ENCODE data around the gene MAP2.

The MAP2 gene

DNA sequence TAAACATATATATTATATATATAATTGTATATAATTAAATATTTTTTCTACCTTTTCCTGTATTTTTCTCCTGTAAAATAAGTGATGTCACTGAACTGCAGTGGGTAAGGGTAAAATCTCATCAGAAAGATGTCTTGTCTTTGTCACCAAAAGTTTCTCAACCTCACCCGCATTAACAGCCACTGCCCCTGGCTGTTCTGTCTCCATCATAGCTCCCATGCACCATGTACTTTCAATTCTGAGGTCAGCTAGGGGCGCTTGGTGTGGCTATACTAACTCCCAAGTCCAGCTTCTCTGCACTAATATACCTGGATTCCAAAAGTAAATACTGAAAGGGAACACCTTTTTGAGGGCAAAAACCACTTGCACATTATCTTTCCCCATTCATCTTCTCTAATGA is 46.6 kb downstream of the MAP2 start:
- Histone ChIP-seq H3K9me3 (ENCODE audit: severe bottlenecking) (no peaks in the 10 kb centered on the region), H3K4me3 (ENCODE audit: low read depth, low read length) (no peak overlapping the region), H3K36me3 (no peaks in the 10 kb centered on the region), H3K27me3 (ENCODE audit: insufficient read depth, low read depth, severe bottlenecking) (no peaks in the 10 kb centered on the region), H3K27ac (no peak overlapping the region)
- TF ChIP-seq, protein P1, sequence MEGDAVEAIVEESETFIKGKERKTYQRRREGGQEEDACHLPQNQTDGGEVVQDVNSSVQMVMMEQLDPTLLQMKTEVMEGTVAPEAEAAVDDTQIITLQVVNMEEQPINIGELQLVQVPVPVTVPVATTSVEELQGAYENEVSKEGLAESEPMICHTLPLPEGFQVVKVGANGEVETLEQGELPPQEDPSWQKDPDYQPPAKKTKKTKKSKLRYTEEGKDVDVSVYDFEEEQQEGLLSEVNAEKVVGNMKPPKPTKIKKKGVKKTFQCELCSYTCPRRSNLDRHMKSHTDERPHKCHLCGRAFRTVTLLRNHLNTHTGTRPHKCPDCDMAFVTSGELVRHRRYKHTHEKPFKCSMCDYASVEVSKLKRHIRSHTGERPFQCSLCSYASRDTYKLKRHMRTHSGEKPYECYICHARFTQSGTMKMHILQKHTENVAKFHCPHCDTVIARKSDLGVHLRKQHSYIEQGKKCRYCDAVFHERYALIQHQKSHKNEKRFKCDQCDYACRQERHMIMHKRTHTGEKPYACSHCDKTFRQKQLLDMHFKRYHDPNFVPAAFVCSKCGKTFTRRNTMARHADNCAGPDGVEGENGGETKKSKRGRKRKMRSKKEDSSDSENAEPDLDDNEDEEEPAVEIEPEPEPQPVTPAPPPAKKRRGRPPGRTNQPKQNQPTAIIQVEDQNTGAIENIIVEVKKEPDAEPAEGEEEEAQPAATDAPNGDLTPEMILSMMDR (IDR thresholded peaks at IDR 0.05; ENCODE audit: low read depth, low read length) = no peak
- no peak for DNase-seq

DNA sequence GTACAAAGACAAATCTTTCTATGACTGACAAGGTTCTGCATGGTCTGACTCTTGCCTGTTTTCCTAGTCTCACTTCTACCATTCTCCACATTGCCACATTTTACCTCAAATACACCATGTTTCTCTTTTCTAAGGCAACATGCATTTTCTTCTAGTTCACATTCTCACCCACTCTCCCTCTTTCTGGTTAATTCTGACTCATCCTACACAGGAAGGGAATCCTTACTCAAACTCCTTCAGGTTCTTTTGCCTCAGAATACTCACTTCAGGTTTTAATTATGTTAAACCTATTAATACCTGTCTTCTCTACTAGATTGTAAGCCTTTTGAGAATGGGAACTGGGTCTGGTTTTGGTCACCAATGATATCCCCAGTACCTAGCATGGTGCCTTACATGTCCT is 47.2 kb downstream of the MAP2 start:
- H3K9me3 ChIP-seq (ENCODE audit: severe bottlenecking) = no peaks in the 10 kb centered on the region
- DNase-seq = no peak
- H3K27ac ChIP-seq = no peak overlapping the region
- TF ChIP-seq, protein P1 (IDR thresholded peaks at IDR 0.05; ENCODE audit: low read depth, low read length) = no peak
- H3K27me3 ChIP-seq (ENCODE audit: insufficient read depth, low read depth, severe bottlenecking) = no peaks in the 10 kb centered on the region
- H3K4me3 ChIP-seq (ENCODE audit: low read depth, low read length) = no peak overlapping the region
- H3K36me3 ChIP-seq = no peaks in the 10 kb centered on the region

DNA sequence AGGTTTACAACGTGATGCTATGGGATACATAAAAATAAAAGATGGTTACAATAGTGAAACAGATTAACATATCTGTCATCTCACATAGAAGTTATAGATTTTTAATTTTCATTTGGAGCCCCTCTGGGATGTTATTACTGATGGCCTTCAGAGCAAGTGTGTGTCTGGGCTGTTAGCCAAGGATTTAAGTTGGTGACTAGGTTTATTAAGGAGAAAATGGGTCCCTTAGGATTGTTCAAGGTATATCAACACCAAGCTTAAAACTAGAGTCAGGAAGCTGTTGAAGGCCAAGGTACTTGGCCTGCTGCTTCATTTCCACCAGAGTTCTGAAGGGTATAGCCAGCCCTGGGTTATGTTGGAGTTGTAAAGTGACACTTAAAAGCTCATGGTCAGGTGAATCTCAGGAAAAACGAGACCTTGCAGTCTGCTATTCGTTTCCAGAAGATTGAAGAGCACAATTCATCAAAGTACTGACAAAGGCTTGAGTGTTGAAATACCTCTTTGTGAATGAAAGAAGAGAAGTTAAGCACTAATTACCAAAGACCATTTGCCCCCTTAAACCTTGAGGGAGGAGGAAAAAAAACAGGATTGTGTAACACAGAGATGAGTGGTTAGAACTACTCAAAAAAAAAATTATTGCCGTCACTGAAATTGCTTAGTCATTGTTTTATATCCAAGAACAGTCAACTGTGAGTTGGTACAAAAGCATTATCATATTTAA is 48.4 kb downstream of the MAP2 start:
- H3K4me3 ChIP-seq (ENCODE audit: low read depth, low read length) = no peak overlapping the region
- no peaks in the 10 kb centered on the region for H3K36me3 ChIP-seq
- no peaks in the 10 kb centered on the region for H3K9me3 ChIP-seq (ENCODE audit: severe bottlenecking)
- no peaks in the 10 kb centered on the region for H3K27me3 ChIP-seq (ENCODE audit: insufficient read depth, low read depth, severe bottlenecking)
- no peak for DNase-seq
- no peak overlapping the region for H3K27ac ChIP-seq
- TF ChIP-seq, protein P1 (IDR thresholded peaks at IDR 0.05; ENCODE audit: low read depth, low read length) = no peak

DNA sequence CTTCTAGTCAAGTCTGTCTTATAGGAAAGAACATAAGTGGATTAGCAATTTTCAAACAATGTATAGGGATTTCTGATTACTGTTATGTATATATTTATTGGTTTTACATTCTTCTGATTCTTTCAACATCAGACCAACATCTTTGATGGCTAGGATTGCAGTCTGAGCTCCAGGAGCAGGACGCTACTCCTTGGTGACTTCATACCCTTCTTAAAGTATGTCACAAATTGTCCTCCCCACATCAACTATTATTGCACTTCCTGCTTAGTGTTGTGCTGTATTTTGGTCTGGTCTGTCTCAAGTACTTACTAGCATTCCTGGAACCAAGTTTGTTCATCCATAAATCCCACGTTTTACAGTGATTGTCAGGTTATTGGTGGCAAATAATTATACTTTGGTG is 49.0 kb downstream of the MAP2 start:
- no peaks in the 10 kb centered on the region for H3K27me3 ChIP-seq (ENCODE audit: insufficient read depth, low read depth, severe bottlenecking)
- TF ChIP-seq, protein P1 (IDR thresholded peaks at IDR 0.05; ENCODE audit: low read depth, low read length) = no peak
- no peaks in the 10 kb centered on the region for H3K36me3 ChIP-seq
- H3K9me3 ChIP-seq (ENCODE audit: severe bottlenecking) = no peaks in the 10 kb centered on the region
- no peak overlapping the region for H3K4me3 ChIP-seq (ENCODE audit: low read depth, low read length)
- H3K27ac ChIP-seq = no peak overlapping the region
- no peak for DNase-seq

DNA sequence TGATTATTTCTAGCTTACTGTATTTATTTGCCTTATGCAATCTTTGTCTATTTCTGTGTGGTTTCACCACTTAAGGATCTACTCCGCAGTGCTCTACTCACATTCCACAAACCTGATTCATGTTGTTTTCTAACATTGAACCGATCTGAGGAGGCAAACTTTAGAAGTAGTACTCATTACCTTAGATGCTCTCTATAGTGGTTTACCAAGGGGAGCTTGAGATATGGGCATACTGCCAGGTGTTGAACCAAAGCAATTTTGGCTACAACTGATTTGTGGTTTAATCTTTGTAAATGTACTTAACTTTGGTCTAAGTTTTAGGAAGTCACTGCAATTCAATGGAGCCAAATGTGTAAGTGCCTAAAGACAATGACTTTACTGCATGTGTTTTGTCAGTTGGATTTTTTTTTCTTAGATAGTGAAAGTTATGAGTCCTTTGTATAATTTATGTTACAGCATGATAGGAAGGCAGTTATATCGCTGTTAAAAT is 50.1 kb downstream of the MAP2 start:
- Histone ChIP-seq H3K4me3 (ENCODE audit: low read depth, low read length) (no peak overlapping the region), H3K27ac (no peak overlapping the region), H3K27me3 (ENCODE audit: insufficient read depth, low read depth, severe bottlenecking) (no peaks in the 10 kb centered on the region), H3K36me3 (no peaks in the 10 kb centered on the region), H3K9me3 (ENCODE audit: severe bottlenecking) (no peaks in the 10 kb centered on the region)
- no peak for DNase-seq
- TF ChIP-seq, protein P1 (IDR thresholded peaks at IDR 0.05; ENCODE audit: low read depth, low read length) = no peak

DNA sequence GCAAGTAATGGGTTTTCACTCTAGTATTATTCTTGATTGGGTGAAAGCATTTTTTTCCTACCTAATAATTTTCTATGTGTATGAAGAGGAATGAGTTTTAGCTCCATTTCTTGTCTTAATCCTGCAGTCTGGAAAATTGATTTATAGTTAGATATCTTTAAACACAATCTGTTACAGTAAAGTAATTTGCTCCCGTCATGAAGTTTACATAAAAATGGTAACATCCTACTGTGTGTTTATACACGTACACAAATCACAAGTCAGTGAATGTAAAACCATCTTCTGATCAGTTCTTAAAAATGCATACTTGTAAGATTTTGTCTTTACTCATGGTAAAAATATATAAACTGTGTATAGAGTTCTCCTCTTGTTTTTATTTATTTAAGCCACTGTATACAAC is 51.1 kb downstream of the MAP2 start:
- Histone ChIP-seq H3K4me3 (ENCODE audit: low read depth, low read length) (no peak overlapping the region), H3K9me3 (ENCODE audit: severe bottlenecking) (no peaks in the 10 kb centered on the region), H3K27ac (no peak overlapping the region), H3K27me3 (ENCODE audit: insufficient read depth, low read depth, severe bottlenecking) (no peaks in the 10 kb centered on the region), H3K36me3 (no peaks in the 10 kb centered on the region)
- DNase-seq = no peak
- TF ChIP-seq, protein P1 (IDR thresholded peaks at IDR 0.05; ENCODE audit: low read depth, low read length) = no peak
